HG03060 (cell line): ENCODE data around the gene RXYLT1.

Source experiments
- ATAC-seq: cut with Tn5 transposase; IDR thresholded peaks from one replicate; pipeline ENCODE4 v1.9.1; 2021; ENCODE audit warnings: low read depth, moderate number of reproducible peaks; ENCODE audit not compliant: unreplicated experiment

The RXYLT1 gene

DNA sequence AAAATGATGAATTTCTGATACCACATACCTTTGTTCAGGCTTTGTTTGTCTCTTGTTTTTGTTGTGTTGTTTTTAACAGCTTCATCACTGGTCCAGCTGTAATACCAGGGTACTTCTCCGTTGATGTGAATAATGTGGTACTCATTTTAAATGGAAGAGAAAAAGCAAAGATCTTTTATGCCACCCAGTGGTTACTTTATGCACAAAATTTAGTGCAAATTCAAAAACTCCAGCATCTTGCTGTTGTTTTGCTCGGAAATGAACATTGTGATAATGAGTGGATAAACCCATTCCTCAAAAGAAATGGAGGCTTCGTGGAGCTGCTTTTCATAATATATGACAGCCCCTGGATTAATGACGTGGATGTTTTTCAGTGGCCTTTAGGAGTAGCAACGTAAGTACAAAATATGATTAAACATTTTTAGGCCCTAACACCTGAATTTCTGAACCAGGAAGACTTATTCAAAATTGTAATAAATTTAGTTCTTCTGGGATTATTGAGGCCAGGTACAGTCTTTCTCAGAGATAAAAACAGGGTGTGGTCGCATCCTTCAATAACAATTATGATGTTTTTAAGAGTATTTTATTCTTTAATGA is 22.4 kb downstream of the RXYLT1 start:
- no peak for ATAC-seq

DNA sequence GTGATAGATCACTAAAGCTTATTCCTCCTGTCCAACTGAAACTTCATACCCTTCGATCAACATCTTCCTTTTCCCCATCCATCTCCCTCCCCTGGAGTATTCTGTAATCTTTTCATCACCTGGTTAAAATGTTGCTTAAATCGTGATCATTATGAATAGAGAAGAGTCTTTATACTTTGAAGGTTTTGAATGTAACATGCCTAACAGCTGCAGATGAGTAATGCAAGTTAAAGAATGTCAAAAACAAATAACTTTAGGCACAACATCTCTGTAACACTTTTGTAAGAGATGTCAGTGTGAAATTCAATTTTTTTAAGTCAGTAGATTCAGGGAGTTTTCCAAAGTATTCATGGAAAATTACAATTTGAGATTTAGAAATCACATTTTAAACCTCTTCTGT is 25.0 kb downstream of the RXYLT1 start:
- no peak for ATAC-seq

DNA sequence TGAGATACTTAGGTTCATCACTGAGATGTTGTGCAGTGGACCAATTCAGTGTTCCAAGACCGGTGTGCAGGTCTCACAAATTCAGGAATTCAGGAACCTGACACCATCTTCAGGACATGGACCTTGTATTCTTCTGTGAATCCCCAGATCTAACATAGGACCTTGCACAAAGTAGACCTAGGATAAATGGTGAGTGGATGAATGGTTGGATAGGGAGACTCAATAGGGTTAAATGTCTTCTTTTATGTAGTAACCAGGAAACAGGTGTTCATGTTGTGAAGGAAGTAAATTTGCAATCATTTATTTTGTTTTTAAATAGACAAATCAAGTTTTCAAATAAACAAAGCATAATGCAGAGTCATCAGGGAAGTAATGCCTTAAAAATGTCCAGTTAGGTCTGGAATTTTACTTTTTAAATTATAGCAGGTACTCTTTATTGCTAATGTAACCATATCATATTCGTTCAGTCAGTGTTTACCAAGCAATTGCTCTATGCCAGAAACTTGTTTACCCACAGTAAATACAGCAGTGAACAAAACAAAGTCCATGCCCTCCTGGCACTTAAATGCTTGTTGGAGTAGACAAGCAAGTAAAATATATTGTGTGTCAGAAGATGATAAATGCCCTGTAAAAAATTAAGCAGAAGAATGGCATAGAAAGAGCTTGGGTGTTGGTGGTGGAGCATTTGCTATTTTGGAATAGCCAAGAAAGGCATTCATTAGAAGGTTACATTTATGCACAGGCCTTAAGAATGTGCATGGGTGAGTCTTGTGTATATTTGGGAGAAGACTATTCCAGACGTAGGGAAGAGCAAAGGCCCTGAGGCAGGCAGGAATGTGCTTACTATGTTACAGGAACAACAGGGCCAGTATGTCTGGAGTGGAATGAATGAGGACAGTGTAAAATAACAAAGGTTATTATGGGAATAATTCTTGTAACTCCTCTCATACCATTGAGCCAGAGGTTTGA is 26.3 kb downstream of the RXYLT1 start:
- ATAC-seq, result no peak

DNA sequence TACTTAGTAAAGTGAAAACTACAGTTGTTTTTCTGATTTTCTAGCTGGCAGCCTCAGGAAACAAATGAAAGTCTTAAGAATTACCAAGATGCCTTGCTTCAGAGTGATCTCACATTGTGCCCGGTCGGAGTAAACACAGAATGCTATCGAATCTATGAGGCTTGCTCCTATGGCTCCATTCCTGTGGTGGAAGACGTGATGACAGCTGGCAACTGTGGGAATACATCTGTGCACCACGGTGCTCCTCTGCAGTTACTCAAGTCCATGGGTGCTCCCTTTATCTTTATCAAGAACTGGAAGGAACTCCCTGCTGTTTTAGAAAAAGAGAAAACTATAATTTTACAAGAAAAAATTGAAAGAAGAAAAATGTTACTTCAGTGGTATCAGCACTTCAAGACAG is 28.9 kb downstream of the RXYLT1 start:
- no peak for ATAC-seq

DNA sequence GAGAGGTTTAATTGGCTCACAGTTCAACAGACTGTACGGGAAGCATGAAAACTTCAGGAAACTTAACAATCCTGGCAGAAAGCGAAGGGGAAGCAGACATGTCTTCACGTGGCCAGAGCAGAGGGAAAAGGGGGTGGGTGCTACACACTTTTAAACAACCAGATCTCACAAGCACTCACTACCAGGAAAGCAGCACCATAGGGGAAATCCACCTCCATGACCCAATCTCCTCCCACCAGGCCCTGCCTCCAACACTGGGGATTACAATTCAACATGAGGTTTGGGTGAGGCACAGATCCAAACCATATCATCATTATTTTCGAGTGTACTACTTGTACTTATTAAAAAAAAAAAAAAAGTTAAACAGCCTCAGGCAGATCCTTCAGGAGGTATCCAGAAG is 29.9 kb downstream of the RXYLT1 start:
- ATAC-seq, result no peak

DNA sequence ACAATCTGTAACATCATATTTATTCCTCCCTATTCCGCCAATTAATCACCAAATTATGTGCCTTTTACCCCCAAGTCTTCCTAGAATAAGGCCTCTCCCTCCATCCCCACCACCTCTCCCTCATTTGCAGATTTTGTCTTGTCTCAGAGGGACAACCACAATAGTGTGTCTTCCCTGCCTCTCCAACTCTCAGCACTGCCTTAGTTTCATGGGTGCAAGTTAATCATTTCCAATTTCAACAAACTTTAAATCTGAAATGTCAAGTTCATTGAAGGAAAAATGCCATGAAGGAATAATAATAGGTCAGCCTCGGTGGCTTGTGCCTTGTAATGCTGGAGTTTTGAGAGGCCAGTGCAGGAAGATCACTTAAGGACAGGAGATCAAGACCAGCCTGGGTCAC is 31.6 kb downstream of the RXYLT1 start:
- no peak for ATAC-seq

DNA sequence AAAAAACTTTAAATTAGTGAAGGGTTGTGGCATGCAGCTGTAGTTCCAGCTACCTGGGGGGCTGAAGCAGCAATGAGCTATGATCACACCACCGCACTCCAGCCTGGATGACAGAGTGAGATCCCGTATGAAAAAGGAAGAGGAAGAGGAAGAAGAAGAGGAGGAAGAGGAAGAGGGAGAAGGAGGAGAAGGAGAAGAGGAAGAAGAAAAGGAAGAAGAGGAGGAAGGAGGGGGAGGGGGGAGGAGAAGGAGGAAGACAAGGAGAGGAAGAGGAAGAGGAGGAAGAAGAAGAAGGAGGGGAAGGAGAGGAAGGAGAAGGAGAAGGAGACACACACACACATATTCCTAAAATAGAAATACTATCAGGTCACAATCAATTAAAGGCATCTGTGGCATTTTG is 32.0 kb downstream of the RXYLT1 start:
- no peak for ATAC-seq

DNA sequence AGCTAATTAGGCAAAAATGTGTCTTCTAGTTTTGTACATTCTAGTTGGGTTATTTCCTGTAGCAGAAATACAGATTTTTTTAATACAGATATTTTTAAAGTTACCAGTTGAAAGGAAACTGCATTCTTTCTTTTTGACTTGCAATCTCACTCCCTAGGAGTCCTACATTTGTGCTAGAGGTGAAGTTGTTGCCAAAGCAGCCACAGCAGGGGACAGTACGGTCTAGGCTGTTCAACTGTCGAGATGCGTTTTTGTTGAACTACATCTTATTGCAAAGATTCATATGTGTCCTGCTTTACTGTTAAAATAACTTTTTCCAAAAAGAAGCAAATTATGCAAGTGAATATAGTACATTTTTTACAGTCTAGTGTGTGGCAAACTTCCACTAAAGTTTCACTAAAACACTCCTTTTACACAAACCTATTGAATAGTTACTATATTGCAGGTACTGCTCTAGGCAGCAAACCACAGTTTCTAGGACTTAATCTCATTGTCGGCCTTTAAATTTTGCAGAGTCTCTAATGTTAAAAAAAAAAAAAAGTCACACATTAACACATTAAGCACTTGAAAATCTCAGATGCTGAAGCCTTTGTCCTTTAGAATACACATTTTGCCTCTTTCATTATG is 34.5 kb downstream of the RXYLT1 start:
- peak; percentile 22 for ATAC-seq

DNA sequence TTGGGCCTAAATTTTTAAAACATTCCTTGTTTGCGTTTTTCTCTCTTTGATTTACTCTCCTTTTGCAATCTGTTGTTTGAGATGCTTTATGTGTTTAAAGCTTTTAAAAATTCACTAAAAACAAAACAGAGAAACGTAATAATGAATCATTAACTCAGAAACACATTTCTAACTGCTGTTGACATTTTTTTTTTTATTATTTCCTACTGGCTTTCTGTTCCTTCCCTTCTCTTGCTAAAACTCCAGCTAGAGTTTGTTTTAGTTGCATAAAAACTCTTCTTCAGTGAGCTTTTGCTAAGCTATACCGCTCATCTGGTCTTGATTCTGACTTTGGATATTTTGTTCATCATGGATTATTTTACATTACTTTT is 35.8 kb downstream of the RXYLT1 start:
- no peak for ATAC-seq

DNA sequence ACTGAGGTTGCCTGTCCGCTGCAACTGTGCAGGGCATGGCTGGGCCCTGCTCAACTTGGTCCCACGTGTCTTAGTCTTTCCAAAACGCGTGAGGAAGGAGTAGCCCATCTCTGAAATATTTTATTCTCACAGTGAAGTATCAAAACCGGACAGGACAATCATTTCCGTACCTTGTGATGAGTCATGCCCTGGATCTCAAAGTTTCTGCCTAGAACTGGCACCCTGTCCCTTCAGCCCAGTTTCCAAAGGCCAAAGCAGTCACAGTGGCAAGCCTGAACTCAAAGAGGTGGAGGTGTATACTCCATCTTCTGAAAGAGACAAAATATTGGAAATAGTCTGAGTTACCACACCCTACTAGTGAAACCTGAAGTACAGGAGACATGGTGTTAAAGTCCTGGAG is 36.3 kb downstream of the RXYLT1 start:
- no peak for ATAC-seq

DNA sequence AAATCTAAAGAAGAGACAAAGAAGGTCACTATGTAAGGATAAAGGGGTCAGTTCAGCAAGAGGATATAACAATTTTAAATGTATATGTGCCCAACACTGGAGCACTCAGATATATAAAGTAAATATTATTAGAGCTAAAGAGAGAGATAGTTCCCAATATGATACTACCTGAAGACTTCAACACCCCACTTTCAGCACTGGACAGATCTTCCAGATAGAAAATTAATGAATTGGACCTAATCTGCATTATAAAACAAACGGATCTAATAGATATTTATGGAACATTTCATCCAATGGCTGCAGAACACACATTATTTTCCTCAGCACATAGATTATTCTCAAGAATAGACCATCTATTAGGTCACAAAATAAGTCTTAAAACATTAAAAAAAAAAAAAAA is 40.7 kb downstream of the RXYLT1 start:
- ATAC-seq, result no peak

DNA sequence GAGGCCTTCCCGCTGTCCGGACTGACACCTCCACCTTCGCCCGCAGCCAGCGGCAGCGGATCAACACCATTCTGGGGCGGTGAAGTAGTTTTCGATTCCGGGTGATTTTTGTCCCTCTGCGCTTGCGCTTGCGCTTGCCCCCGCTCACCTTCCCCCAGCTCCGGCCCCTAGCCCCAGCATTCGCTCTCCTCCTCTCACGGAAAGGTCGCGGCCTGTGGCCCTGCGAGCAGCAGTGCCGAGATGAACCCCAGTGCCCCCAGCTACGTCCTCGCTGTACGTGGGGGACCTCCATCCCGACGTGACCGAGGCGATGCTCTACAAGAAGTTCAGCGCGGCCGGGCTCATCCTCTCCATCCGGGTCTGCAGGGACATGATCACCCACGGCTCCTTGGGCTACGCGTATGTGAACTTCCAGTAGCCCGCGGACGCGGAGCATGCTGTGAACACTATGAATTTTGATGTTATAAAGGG is 42.1 kb downstream of the RXYLT1 start:
- no peak for ATAC-seq

DNA sequence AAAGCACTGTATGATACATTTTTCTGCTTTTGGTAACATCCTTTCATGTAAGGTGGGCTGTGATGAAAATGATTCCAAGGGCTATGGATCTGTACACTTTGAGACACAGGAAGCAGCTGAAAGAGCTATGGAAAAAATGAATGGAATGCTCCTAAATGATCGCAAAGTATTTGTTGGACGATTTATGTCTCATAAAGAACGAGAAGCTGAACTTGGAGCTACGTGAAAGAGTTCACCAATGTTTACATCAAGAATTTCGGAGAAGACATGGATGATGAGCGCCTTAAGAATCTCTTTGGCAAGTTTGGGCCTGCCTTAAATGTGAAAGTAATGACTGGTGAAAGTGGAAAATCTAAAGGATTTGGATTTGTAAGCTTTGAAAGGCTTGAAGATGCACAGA is 42.6 kb downstream of the RXYLT1 start:
- ATAC-seq, result no peak

DNA sequence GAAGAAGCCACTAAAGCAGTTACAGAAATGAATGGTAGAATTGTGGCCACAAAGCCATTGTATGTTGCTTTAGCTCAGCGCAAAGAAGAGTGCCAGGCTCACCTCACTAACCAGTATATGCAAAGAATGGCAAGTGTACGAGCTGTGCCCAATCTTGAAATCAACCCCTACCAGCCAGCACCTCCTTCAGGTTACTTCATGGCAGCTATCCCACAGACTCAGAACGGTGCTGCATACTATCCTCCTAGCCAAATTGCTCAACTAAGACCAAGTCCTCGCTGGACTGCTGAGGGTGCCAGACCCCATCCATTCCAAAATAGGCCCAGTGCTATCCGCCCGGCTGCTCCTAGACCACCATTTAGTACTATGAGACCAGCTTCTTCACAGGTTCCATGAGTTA is 43.3 kb downstream of the RXYLT1 start:
- no peak for ATAC-seq

DNA sequence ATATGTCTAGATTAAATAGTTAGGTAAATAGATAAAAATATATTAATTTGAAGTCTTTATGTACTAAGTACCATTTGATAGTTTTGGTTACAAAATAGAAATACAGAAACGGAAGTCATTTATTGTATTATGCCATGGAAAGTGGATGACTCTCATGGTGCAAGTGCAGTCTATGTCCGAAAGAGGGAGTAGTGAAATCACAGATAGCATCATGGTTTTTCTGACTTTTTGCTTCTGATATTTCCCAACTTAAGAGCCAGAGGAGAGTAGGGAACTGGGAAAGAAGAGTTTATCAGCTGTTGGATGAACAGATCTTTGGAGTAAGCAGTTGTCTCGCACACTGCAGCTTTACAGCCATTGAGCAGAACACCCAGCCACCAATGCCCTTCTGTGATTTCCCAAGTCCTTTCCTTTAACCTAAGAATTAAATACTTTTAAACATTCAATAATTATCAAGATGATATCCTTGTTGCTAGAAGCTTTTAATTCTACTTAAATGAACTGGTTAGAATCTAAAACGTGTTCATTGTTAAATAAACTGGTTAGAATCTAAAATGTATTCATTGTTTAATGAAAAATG is 46.4 kb downstream of the RXYLT1 start:
- ATAC-seq, result no peak

DNA sequence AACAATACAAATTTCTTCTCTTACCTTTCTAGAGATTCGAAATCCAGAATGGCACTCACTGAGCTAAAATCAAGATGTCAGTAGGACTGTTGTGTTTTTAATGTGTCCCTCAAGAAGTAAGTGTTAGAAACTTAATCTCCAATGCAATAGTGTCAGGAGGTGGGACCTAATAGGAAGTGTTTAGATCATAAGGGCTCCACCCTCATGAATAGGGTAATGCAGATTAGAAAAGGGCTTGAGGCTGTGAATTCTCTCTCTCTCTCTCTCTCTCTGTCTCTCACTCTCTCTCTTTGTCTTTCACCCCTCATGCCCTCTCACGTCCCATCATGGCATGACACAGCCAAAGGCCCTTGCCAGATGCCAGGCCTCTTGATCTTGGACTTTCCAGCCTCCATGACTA is 49.2 kb downstream of the RXYLT1 start:
- ATAC-seq, result no peak

DNA sequence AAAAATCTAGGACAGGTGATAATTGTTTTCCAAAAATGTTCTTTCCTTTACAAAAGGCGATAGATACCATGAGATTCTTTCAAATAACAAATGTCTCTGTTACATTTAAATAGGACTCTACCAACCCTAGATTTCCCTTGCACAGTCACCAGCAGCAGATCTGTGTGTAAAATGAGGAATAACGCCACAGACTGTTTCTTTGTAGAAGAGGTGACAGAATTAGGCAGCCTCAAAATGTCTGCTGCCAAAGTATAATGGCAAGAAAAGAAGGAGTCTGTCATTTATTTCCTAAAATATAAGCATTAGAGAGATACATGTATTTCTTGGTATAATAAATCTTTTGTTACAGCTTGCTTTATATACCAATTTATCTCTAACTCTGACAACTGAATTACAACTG is 56.3 kb downstream of the RXYLT1 start:
- ATAC-seq, result no peak

DNA sequence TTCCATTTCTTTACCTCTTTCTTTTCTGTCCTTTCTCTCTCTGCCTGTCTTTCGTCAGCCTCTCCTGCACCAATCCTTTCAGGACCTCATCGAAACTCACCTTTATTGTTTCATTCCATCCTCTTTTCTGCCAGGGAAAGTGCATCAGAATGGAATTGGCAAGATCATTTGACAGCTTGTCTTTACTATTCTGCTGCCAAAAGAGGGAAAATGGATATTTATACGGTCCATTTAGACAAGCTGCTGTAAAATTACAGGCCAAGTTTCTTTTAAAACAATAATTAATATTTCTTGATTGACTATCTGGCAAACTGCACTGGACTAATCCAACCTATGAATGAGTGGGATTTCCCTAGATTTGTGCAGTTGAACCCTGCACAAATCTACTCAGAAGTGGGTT is 57.2 kb downstream of the RXYLT1 start:
- no peak for ATAC-seq

DNA sequence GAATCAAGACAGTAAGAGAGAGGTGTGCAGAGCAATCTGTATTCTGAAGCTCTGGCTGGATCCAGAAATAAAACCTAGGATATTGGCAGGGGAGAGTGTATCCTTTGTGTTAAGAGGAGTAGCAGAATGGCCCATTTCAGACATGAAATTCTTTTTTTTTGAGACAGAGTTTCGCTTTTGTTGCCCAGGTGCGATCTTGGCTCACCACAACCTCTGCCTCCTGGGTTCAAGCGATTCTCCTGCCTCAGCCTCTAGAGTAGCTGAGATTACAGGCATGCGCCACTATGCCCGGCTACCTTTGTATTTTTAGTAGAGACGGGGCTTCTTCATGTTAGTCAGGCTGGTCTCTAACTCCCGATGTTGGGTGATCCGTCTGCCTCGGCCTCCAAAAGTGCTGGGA is 58.7 kb downstream of the RXYLT1 start:
- no peak for ATAC-seq

DNA sequence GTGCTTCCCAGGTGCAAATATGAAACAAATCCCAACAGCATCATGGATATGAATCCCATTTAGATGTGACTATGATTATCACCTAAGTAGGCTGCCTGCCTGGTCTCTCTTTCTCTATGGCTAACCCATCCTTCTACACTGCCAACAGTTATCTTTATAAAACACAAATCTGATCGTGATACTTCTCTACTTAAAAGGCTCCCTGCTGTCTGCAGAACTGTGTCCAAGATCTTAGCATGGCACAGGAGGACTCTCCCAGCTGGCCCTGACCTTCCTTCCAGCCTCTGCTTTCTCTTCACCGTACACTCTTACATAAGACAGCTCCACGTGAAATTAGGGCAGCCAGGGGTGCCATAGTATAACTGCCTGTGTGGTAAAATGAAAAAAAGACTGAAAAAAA is 61.3 kb downstream of the RXYLT1 start:
- no peak for ATAC-seq

DNA sequence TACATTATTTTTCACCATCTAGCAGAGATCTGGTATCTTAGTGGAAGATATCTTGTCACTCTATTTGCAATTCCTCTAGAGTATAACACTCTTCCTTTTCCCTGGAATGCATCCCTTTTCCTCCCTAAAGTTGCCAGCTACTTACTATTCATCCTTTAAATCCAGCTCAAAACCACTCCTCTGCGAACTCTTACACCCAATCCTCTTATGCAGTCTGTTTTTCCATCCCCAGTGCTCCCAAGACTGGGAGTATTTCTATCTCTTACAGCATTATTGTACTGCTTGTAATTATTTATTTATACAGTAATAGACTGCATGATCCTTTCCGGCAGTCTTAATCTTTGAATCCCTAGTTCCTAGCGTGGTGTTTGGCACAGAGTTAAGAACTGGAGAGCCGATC is 61.9 kb downstream of the RXYLT1 start:
- ATAC-seq, result no peak
